Upper lobe of left lung (tissue), 6 donors: ENCODE measurements around the gene SCYL3. TPM values are rescaled to one million over a fixed set of nuclear protein-coding genes. Genes with fewer than 3 reads are reported as not detected.

Experiments used
- ATAC-seq, 2 donors: fragments of 200-7000 bp; cut with Tn5 transposase; one replicate each; pipeline ENCODE4 v1.9.1; 2022; ENCODE audit warnings: mild to moderate bottlenecking in 2 of 2, moderate library complexity in 2 of 2; ENCODE audit not compliant: low FRiP score in 2 of 2
- DNase-seq, 2 donors: peaks; one replicate each; pipeline ENCODE4 v3.0.0-alpha.2; 2019 to 2020
- H3K27ac ChIP-seq, 4 donors: fragments of 200-600 bp; sonication (generic); one replicate each; pipeline ENCODE4 v1.5.1; 2016 to 2019
- H3K27me3 ChIP-seq, 4 donors: fragments of 200-600 bp; sonication (generic); one replicate each; pipeline ENCODE4 v1.5.1; 2017 to 2019
- H3K36me3 ChIP-seq, 4 donors: fragments of 200-600 bp; sonication (generic); one replicate each; pipeline ENCODE4 v1.5.1; 2016 to 2019
- H3K4me1 ChIP-seq, 4 donors: fragments of 200-600 bp; sonication (generic); one replicate each; pipeline ENCODE4 v1.5.1; 2018 to 2019
- H3K4me3 ChIP-seq, 4 donors: fragments of 200-600 bp; sonication (generic); one replicate each; pipeline ENCODE4 v1.5.1; 2017 to 2019; ENCODE audit warnings: mild to moderate bottlenecking in 2 of 4, moderate library complexity in 1 of 4
- H3K9me3 ChIP-seq, 4 donors: fragments of 200-600 bp; sonication (generic); one replicate each; pipeline ENCODE4 v1.5.1; 2018 to 2019
- EP300 ChIP-seq, 4 donors: sonication (generic); formaldehyde crosslinking; IDR thresholded peaks; one replicate each; pipeline ENCODE4 v1.5.1; 2017; ENCODE audit warnings: antibody characterized with exemption in 4 of 4, control low read depth in 2 of 4
- POLR2A ChIP-seq, 4 donors: fragments of 450-650 bp; IDR thresholded peaks; one replicate each; pipeline ENCODE4 v1.5.1; 2016 to 2017; ENCODE audit warnings: antibody characterized with exemption in 4 of 4, mild to moderate bottlenecking in 2 of 4
- POLR2AphosphoS5 ChIP-seq, 2 donors: sonication (generic); formaldehyde crosslinking; IDR thresholded peaks; one replicate each; pipeline ENCODE4 v1.5.1; 2017; ENCODE audit warnings: antibody characterized with exemption in 2 of 2
- WGBS, 2 donors: methylation state at CpG; one replicate each; pipeline ENCODE4 v1.1.5; 2017 to 2018; 5-methylcytosine and 5-hydroxymethylcytosine counted together
- small RNA-seq, 4 donors: library from RNA; depleted of rRNA; stranded (forward); fragments of <200 nt; gene quantifications; one replicate each; pipeline ENCODE3, GENCODE V24; 2016
- total RNA-seq, 6 donors: library from RNA; depleted of rRNA in 4 of 6; stranded (reverse); fragments of >200 nt in 4 of 6; gene quantifications; one replicate each; pipeline versions ENCODE4 v1.1.0 to v1.2.1, GENCODE V29; 2016 to 2021
- TF ChIP-seq, protein P1 (sequence below), 6 experiments: fragments of 450-650 bp in 4 of 6; fragments of 200-600 bp in 2 of 6; sonication (generic) in 2 of 6; IDR thresholded peaks; one replicate each; pipeline ENCODE4 v1.5.1; 2016 to 2019; ENCODE audit warnings: antibody characterized with exemption in 6 of 6
- donor health status: DM: no; HTN: no; CAD: no; lungs with moderate emphysema.
- donor health status: DM: no; HTN: yes; CAD: no; lungs with severe emphysema.

SCYL3 gene
- total RNA-seq, 6 donors from 2014 or later: 6.4 to 15.1 (median 10.7) TPM

DNA sequence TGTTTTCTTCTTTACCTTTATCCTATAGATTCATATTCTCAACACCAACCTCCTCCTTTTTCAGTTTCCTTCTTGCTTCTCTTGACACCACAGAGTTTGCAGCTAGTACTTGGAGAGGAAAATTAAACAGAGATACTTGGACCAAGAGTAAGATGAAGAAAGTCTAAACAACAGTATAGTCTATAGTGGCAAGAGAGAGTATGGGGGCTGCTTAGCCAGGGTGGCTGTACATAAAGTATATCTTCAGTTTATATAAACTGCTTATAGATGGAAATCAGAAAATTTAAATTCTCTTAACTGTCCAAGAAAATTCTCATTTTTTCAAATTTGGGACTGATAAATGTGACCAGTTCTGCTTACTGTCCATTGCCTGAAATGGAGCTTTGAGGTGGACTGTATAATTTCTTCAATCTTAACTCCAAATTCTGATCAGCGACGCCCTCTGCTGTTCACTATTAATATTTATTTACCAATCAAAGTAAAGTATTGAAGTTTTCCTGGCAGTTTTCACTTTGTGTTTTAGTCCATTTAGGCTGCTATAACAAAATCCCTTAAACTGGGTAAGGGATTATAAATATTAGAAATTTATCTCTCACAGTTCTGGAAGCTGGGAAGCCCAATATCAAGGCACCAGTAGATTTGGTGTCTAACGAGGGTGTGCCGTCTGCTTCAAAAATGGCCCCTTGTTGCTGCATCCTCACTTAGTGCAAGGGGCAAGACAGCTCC lies 84.2 kb downstream of the SCYL3 start:
- H3K27me3 ChIP-seq: no peaks in the 10 kb centered on the region
- no peaks in the 10 kb centered on the region for H3K4me1 ChIP-seq
- H3K27ac ChIP-seq: no peak overlapping the region
- H3K9me3 ChIP-seq: no peaks in the 10 kb centered on the region
- H3K4me3 ChIP-seq: no peak overlapping the region
- DNase-seq: no peak
- TF ChIP-seq EP300 (IDR thresholded peaks at IDR 0.05): no peak
- no peak for TF ChIP-seq POLR2A (IDR thresholded peaks at IDR 0.05)
- no peak for TF ChIP-seq POLR2AphosphoS5 (IDR thresholded peaks at IDR 0.05)
- TF ChIP-seq, protein P1, sequence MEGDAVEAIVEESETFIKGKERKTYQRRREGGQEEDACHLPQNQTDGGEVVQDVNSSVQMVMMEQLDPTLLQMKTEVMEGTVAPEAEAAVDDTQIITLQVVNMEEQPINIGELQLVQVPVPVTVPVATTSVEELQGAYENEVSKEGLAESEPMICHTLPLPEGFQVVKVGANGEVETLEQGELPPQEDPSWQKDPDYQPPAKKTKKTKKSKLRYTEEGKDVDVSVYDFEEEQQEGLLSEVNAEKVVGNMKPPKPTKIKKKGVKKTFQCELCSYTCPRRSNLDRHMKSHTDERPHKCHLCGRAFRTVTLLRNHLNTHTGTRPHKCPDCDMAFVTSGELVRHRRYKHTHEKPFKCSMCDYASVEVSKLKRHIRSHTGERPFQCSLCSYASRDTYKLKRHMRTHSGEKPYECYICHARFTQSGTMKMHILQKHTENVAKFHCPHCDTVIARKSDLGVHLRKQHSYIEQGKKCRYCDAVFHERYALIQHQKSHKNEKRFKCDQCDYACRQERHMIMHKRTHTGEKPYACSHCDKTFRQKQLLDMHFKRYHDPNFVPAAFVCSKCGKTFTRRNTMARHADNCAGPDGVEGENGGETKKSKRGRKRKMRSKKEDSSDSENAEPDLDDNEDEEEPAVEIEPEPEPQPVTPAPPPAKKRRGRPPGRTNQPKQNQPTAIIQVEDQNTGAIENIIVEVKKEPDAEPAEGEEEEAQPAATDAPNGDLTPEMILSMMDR (IDR thresholded peaks at IDR 0.05): peak; percentile 32 to 59 (median 47)
- H3K36me3 ChIP-seq: peaks cover 0 to 38% (median 0%) of the 10 kb centered on the region in 4 donors
- 61 to 62% methylated on average over 4 of the region's 4 CpGs for WGBS, 2 donors
- peak in 1 of 2 donors; percentile 68 for ATAC-seq

DNA sequence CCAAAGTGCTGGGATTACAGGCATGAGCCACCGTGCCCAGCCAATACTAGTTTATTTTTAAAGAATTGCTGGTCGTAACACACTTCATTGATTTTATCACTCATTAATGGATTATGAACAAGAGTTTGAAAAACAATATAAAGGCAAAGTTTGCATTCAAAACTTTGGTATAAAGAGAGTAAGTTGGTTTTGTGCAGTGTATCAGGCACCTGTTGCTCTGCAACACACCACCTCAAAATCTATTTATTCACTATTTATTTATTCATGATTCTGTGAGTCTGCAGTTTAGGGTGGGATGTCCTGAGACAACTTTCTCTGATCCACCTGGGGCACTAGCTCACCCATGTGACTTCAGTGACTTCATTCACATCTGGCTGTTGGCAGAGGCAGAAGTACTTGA lies 88.8 kb downstream of the SCYL3 start:
- Histone ChIP-seq H3K27ac (no peak overlapping the region), H3K4me3 (no peak overlapping the region), H3K9me3 (no peaks in the 10 kb centered on the region), H3K4me1 (no peaks in the 10 kb centered on the region), H3K27me3 (no peaks in the 10 kb centered on the region), H3K36me3 (peaks cover 0 to 54% (median 0%) of the 10 kb centered on the region in 4 donors)
- no peak for DNase-seq
- no peak for ATAC-seq
- 94% methylated on average over 2 of the region's 2 CpGs for WGBS, 2 donors
- no peak for TF ChIP-seq POLR2AphosphoS5 (IDR thresholded peaks at IDR 0.05)
- TF ChIP-seq, protein P1 (IDR thresholded peaks at IDR 0.05): no peak
- no peak for TF ChIP-seq EP300 (IDR thresholded peaks at IDR 0.05)
- TF ChIP-seq POLR2A (IDR thresholded peaks at IDR 0.05): no peak

DNA sequence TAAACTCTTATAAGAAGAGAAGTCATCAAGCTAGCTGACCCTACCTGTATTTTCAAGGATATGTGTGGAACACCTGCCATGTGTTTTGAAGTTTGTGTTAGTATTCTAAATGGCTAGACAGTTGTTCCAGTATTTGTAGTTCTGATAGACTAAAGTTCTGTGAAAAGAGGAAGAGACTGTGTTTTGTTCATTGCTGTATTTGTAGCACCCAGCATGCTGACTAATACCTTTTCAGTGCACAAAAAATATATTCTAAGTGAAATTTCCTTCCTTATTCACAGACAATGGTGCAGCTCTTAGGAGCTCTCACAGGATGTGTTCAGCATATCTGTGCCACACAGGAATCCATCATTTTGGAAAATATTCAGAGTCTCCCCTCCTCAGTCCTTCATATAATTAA lies 90.8 kb downstream of the SCYL3 start:
- Histone ChIP-seq H3K9me3 (no peaks in the 10 kb centered on the region), H3K4me1 (no peaks in the 10 kb centered on the region), H3K4me3 (no peak overlapping the region), H3K36me3 (peaks cover 0 to 46% (median 0%) of the 10 kb centered on the region in 4 donors), H3K27ac (no peak overlapping the region), H3K27me3 (no peaks in the 10 kb centered on the region)
- TF ChIP-seq POLR2A (IDR thresholded peaks at IDR 0.05) (no peak), EP300 (IDR thresholded peaks at IDR 0.05) (no peak), POLR2AphosphoS5 (IDR thresholded peaks at IDR 0.05) (no peak)
- TF ChIP-seq, protein P1 (IDR thresholded peaks at IDR 0.05): no peak
- ATAC-seq (peak in 1 of 2 donors; percentile 35), DNase-seq (no peak)

Small RNAs within 50 kb of the gene (small RNA-seq; reads per million reads assigned to genes)
- 0 reads per million in 4 donors for gene RN7SL333P

Other genes with a start within 250 kb of the SCYL3 start
- 10 to 100 TPM in 4 of 6 donors, 1 to 10 TPM in 2; 3.9 to 41.3 (median 14.5) TPM for gene SELL, start 182.3 kb downstream of the SCYL3 start, total RNA-seq
- 1 to 10 TPM in 1 of 6 donors, under 1 TPM in 4, not detected in 1; 0.20 to 8.5 (median 0.34) TPM for gene SELE, start 159.8 kb downstream of the SCYL3 start, total RNA-seq
- gene METTL18, start 99.0 kb downstream of the SCYL3 start, total RNA-seq: 1 to 10 TPM in 5 of 6 donors, under 1 TPM in 1; 0.44 to 7.5 (median 4.9) TPM
- gene KIFAP3, start 180.8 kb upstream of the SCYL3 start, total RNA-seq: 10 to 100 TPM; 10.3 to 47.7 (median 23.9) TPM